HG03159 (cell line): Measurements from ENCODE around the gene TAB3.

Experiments
- ATAC-seq: cut with Tn5 transposase; IDR thresholded peaks from one replicate; pipeline ENCODE4 v1.9.1; 2021; ENCODE audit warnings: mild to moderate bottlenecking, moderate library complexity; ENCODE audit not compliant: unreplicated experiment

The TAB3 gene

GRCh38 chrX:30885136-30885535, 3.9 kb downstream of the TAB3 start:
- ATAC-seq: no peak

- ATAC-seq: no peak
These were observed 5.9 kb downstream of the TAB3 start for GRCh38 chrX:30883138-30883537.

DNA sequence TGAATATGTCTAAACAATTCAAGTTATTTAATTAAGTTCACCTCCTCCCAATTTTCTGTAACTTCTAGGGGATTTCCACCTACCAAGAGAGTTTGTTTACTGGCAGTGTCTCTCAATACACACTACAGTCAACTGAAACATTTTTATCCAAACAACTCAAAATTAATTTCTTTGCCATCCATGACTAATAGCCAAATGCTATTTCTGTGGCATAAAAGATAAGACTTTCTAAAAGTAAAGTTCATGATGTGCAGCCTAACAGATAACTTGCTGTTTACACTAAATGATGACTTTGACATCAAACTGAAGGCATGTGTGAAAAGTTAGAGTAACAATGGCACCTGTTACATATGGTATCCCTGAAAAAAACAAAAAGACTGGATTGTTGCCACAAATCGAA, 7.3 kb downstream of the TAB3 start:
- no peak for ATAC-seq

DNA sequence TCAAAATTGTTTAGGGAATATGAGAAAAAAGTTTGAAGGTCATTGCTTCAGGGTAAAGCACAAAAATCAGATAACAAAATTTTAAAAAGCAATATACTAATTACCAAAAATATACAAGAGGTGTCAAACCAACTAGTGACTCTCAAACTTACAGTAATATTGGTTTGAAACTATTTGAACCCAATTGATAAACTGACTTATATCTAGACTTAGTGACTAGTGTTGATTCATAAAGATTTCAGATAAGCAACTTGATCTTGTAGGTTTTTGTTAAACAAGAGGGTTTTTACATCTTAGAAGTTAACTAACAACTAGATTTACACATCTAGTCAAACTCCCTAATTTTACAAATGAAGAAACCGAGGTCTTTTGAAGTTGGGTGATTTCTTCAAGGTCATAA, 7.7 kb downstream of the TAB3 start:
- ATAC-seq: no peak

DNA sequence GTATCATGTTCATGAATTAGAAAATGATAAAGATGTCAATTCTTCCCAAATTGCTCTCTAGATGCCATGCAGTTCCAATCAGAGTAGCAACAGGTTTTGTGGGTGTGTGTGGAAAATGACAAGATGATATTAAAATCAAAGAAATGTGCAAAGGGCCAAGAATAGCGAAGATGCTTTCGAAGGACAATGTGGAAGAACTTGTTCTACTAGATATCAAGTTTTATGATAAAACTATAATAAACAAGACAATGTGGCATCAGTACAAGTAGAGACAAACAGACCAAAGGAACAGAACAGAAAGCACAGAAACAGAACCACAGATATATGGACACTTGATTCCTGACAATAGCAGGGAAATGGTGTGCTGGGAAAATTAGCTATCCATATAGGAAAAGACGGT, 9.0 kb downstream of the TAB3 start:
- ATAC-seq: no peak

DNA sequence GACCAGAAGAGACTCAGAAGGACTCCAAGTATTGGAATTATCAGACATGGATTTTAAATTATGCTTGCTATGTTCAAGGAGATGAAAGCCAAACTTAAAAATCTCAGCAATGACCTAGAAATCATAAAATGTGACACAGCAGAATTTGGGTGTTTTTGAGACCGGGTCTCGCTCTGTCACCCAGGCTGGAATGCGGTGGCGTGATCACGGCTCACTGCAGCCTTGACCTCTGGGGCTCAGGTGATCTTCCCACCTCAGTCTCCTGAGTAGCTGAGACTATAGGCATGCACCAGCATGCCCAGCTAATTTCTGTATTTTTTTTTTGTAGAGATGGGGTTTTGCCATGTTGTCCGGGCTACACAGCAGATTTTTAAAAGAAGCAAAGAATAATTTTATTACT, 12.7 kb downstream of the TAB3 start:
- ATAC-seq: no peak

DNA sequence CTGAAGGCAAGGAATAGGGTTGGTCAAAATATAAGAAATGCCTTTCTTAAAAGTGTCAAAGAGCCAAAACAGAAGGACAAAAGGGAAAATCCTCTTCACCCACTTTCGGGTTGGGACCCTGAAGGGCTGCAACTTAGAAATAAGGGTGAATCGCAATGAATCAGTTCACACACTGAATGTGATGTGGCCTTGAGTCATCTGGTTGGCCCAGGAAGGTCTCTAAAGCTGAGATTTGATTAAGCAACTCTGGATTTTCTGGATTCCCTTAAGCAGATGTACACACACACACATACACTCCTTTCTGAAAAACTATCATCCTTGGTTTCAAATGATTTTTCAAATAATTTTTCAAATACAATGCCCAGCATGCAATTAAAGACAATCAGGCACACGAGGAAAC, 13.1 kb downstream of the TAB3 start:
- no peak for ATAC-seq

GRCh38 chrX:30874851-30875250, 14.2 kb downstream of the TAB3 start:
- no peak for ATAC-seq

DNA sequence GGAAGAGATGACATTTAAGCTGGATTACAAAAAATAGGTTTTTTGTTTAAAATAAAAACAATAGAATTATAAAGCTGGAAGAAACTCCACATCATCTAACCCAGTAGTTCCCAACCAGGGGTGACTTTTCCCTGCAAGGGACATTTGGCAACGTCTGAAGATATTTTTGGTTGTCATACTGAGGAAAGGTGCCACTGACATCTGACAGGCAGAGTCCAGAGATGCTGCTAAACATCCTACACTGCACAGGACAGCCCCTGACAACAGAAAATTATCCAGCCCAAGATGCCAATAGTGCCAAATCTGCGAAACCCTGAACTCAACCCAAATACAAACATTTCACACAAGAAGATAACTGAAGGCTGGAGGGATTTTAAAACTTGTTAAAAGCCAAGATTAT, 18.5 kb downstream of the TAB3 start:
- ATAC-seq: no peak

DNA sequence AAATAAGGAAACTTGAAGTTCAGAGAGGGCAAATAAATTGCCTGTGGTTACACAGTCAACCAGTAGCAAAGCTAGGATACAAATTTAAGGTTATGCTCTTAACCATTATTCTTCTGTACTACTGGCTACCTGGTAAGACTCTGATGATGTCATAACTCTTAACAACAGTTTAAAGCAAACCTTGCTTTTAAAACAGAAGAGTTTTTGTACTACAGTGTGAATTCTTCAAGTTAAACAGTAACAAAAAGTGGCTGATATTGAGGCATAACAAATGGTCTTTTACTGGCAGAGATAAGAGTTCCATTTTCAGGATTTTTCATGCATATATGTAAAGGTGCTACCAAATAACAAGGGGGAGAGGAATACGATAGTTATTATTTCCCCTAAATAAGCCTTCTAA, 23.4 kb downstream of the TAB3 start:
- ATAC-seq: no peak

- ATAC-seq: peak; percentile 51
These were observed 24.0 kb downstream of the TAB3 start for GRCh38 chrX:30865015-30865414.

- ATAC-seq: no peak
These were observed 24.7 kb downstream of the TAB3 start for GRCh38 chrX:30864383-30864785.

DNA sequence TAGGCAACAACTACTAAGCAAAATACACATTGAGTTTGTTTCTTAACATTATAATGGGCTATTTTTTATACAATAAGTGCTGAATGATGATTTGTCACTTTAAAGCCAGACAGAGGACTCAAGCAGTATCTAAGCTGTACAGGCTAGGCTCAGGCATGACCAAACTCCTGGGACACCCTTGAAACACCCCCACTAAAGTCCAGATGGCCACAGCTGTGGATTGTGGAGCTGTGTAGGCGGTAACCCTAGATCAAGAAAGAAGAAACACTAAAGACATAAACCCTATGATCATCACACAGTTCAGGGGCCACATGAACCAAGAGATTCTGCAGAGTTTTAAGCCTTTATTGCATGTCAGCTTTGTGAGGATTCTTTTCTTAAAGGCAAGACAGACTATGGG, 25.1 kb downstream of the TAB3 start:
- ATAC-seq: no peak

GRCh38 chrX:30858098-30858497, 31.0 kb downstream of the TAB3 start:
- no peak for ATAC-seq

- no peak for ATAC-seq
These were observed 37.6 kb downstream of the TAB3 start for GRCh38 chrX:30851449-30851848.

DNA sequence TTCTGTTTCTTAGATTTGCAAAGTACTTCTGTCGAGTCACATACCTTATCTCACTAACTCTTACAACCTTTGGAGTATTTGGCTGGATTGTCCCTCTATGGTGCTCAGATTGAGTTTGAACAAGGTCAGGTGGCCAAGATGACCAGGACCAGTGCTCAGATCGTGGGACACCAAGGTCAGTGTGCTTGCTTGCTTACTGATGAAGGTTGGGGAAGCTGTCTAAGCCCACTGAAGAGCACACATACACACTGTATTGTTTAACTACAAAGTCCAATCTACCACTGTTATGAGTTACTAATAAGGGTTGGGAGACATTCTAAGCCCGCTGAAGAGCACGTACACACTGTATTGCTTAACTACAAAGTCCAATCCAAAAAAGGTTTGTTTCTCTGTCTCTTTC, 53.7 kb downstream of the TAB3 start:
- no peak for ATAC-seq

- ATAC-seq: no peak
These were observed 55.2 kb downstream of the TAB3 start for GRCh38 chrX:30833896-30834295.

DNA sequence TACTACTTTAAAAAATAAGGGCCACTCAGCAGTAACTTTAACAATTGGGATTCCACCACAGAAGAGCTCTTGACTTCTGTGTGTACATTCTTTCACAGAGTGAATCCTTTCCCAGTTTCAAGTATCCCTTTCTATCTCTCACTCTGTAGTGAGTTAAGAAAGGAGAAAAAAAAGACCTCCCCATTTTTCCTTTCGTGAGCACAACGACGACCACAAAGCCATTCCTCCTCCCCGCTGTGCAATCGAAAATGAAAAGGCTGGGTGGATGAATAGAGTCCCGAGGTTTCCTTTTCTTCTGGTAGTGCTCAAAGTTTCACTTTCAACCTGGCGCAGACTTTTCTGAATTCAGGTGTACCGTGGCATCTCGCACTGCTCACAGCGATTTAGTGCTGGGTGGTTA, 58.0 kb downstream of the TAB3 start:
- ATAC-seq: no peak

DNA sequence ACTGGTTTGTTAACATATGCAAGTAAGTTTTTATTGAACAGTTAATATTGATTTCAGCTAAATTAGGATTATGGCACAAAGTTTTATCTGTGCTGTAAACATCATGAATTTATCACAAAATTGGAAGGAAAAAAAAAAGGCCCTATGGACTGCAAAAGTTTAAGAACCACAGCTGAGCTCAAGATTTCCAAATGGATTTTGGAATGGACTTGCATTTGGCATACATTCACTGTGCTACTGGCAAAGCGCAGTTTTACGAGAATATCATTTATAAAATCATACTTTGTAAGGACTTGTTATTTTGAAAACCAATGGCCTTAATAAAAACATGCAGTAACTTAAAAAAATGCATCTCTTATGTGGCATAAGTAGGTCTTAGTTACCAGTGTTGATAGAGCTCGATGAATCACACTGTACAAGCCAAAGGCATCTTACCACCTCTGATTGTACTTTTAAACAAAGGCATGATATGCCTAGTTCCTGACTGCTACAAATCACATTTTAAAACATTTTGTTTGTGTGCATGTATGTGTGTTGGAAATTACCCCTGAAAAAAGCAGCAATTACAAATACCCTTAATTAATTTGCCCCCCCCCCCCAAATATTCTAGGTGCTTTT, 58.6 kb downstream of the TAB3 start:
- ATAC-seq: no peak

DNA sequence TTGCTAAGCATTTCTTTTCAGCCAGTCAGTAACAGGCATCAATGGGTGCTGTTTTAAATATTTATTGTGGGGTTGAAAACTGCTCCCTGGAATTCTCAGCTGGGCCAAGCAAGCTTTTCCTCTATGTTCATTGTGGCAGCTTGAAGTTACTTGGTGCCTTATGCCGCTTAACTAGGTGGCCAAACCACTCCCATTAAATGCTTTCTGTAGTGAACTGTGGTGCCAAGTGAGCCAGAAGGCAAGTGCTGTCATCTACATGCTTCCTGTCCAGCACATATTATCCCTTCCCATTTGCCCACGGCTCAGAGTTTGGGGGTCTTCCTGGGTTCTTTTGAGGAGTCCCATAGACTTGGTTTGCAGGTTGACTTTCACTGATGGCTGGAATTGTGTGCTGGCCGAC, 64.8 kb downstream of the TAB3 start:
- no peak for ATAC-seq

DNA sequence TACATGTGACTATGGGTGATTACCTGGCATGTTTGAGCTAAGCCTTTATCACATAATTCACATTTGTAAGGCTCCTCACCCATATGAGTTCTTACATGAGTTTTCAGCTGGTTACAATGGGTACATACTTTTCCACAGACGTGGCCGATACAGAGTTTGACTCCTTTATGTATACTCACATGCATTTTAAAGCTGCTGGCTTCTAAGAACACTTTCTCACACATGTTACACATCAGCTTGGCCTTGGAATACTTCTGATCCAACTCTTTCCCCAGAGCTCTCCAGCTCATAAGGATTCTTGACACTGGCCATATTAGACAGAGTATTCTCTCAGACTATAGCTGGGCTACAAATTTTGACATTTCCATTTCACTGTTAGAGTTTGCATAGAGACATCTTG, 66.3 kb downstream of the TAB3 start:
- ATAC-seq: no peak

GRCh38 chrX:30822068-30822681, 66.9 kb downstream of the TAB3 start:
- peak; percentile 89 for ATAC-seq

GRCh38 chrX:30821116-30821515, 67.9 kb downstream of the TAB3 start:
- ATAC-seq: no peak
